Panc1 (cell line): ENCODE measurements around the gene GGPS1. TPM values are rescaled to one million over a fixed set of nuclear protein-coding genes. Genes with fewer than 3 reads are reported as not detected.
A peak's percentile ranks its signal among the peaks of the same experiment; 100 is the strongest.
"Not testable (repeated sequence)": the region's sequence is repeated elsewhere in the genome, so short reads cannot be mapped to it uniquely, and the experiment has no call there.

Experiments
- ATAC-seq: fragments of 200-7000 bp; cut with Tn5 transposase; 2 replicates; pipeline ENCODE4 v1.9.1; 2020; ENCODE audit warnings: mild to moderate bottlenecking, moderate library complexity
- BruUV-seq: library from RNA; stranded (reverse); fragments of 400-500 nt; replicated peaks from 2 replicates; lab custom pipeline; 2021; lab: Mats Ljungman, UMichigan
- CTCF ChIA-PET: fragments of 300-600 bp; sonication (Branson Sonifier 250); formaldehyde crosslinking; loops from one replicate; lab custom pipeline; 2022; ENCODE audit warnings: antibody characterized with exemption; lab: Charles Lee
- POLR2A ChIA-PET: fragments of 300-600 bp; sonication (Branson Sonifier 250); formaldehyde crosslinking; loops from one replicate; lab custom pipeline; 2022; ENCODE audit warnings: antibody characterized with exemption; lab: Charles Lee
- DNase-seq: peaks from one replicate; pipeline ENCODE4 v3.0.0-alpha.2; 2010; ENCODE audit warnings: low read depth, low spot score
- H3K27ac ChIP-seq: 2 replicates; pipeline ENCODE4 v1.5.1; 2011; ENCODE audit warnings: mild to moderate bottlenecking, low read length, inconsistent platforms
- H3K27me3 ChIP-seq: fragments of 200-500 bp; sonication (Bioruptor generic); 2 replicates; pipeline ENCODE4 v1.6.0; 2014; ENCODE audit warnings: low read length, inconsistent platforms; ENCODE audit not compliant: control insufficient read depth, insufficient read depth
- H3K36me3 ChIP-seq: fragments of 200-500 bp; sonication (Bioruptor generic); 2 replicates; pipeline ENCODE4 v1.5.1; 2014; ENCODE audit warnings: inconsistent platforms, mild to moderate bottlenecking, low read length, moderate library complexity; ENCODE audit not compliant: control insufficient read depth, insufficient read depth
- H3K4me1 ChIP-seq: 2 replicates; pipeline ENCODE4 v1.5.1; 2011; ENCODE audit warnings: inconsistent platforms, mild to moderate bottlenecking, low read length, moderate library complexity; ENCODE audit not compliant: control insufficient read depth, insufficient read depth
- H3K4me3 ChIP-seq, 2 experiments: 2 replicates each; pipeline ENCODE4 v1.5.1; 2011 to 2012; ENCODE audit warnings: low read depth in 2 of 2, low read length in 2 of 2, mild to moderate bottlenecking in 2 of 2, inconsistent platforms in 1 of 2, moderate library complexity in 1 of 2
- H3K9me3 ChIP-seq: fragments of 200-500 bp; sonication (Bioruptor generic); 2 replicates; pipeline ENCODE4 v1.5.1; 2014; ENCODE audit warnings: low read depth, mild to moderate bottlenecking, inconsistent platforms, low read length, moderate library complexity; ENCODE audit not compliant: control insufficient read depth, insufficient read depth
- POLR2AphosphoS5 ChIP-seq: IDR thresholded peaks from 2 replicates; pipeline ENCODE4 v1.6.1; 2012; ENCODE audit warnings: mild to moderate bottlenecking, low read depth, low read length, moderate library complexity
- REST ChIP-seq, 2 experiments: IDR thresholded peaks; 2 replicates each; pipeline ENCODE4 v1.6.1; 2011 to 2012; ENCODE audit warnings: low read depth in 2 of 2, control low read depth in 1 of 2, low read length in 1 of 2, mild to moderate bottlenecking in 1 of 2, moderate library complexity in 1 of 2; ENCODE audit not compliant: insufficient read depth in 1 of 2
- SIN3A ChIP-seq: IDR thresholded peaks from 2 replicates; pipeline ENCODE4 v1.6.1; 2012; ENCODE audit warnings: low read depth, mild to moderate bottlenecking, low read length, moderate library complexity, borderline replicate concordance; ENCODE audit not compliant: insufficient read depth
- TCF7L2 ChIP-seq: IDR thresholded peaks from 2 replicates; pipeline ENCODE4 v1.6.1; 2011; ENCODE audit warnings: mild to moderate bottlenecking, low read depth, low read length, inconsistent platforms
- in situ Hi-C: cut with HindIII; loops from 2 replicates; pipeline ENCODE4 v1.10.0; 2016; ENCODE audit warnings: low sequenced_read_pairs, low pct_unique_long_range_greater_than_20kb
- intact Hi-C: fragments of 100-400 bp; cut with micrococcal nuclease; formaldehyde crosslinking; loops from one replicate; pipeline ENCODE4 v1.10.0; 2022; ENCODE audit not compliant: unreplicated experiment
- total RNA-seq: library from RNA; stranded (reverse); gene quantifications from one replicate; pipeline ENCODE4 v1.2.1, GENCODE V29; 2021; ENCODE audit not compliant: unreplicated experiment

Gene GGPS1
- total RNA-seq, 1 experiment from 2014 or later, result 60.6 TPM

GRCh38 chr1:235357485-235358373 lies 29.4 kb downstream of the GGPS1 start:
- Histone ChIP-seq H3K27me3 (no peaks in the 10 kb centered on the region), H3K36me3 (no peaks in the 10 kb centered on the region), H3K4me1 (peaks cover 4% of the 10 kb centered on the region; the same call in 1 of the 2 replicates), H3K27ac (peak overlapping the region; percentile 36; the same call in 1 of the 2 replicates), H3K4me3 (no peak overlapping the region), H3K9me3 (no peaks in the 10 kb centered on the region)
- TF ChIP-seq REST (IDR thresholded peaks at IDR 0.05; ENCODE audit: insufficient read depth in 1 of 2, low read depth in 2 of 2, low read length in 1 of 2) (no peak), TCF7L2 (no peak), SIN3A (no peak), POLR2AphosphoS5 (no peak)
- CTCF ChIA-PET, result no interaction called here
- in situ Hi-C loops, result no loop called here
- ATAC-seq (peak; percentile 33; the same call in 1 of the 2 replicates), DNase-seq (no peak)
- POLR2A ChIA-PET, result interaction anchor here (0.6 to 0.7 kb wide), 2 partner anchors 12 to 14 kb away, joined by 5 to 6 read pairs; no protein-coding TSS in a partner anchor
- no TSS peak for BruUV-seq
- intact Hi-C loops, result no loop called here

GRCh38 chr1:235358899-235359298 lies 30.5 kb downstream of the GGPS1 start:
- intact Hi-C loops, result no loop called here
- ChIA-PET POLR2A (interaction anchor here (0.6 kb wide), 1 partner anchor 15 kb away, joined by 3 read pairs; no protein-coding TSS in a partner anchor), CTCF (no interaction called here)
- 0 out of 2 replicates have a peak, but pooled peaks have one; percentile 14 for ATAC-seq
- Histone ChIP-seq H3K4me3 (no peak overlapping the region), H3K4me1 (peaks cover 4% of the 10 kb centered on the region; the same call in 1 of the 2 replicates), H3K36me3 (no peaks in the 10 kb centered on the region), H3K9me3 (no peaks in the 10 kb centered on the region), H3K27me3 (no peaks in the 10 kb centered on the region), H3K27ac (no peak overlapping the region)
- DNase-seq, result no peak
- in situ Hi-C loops, result no loop called here
- no peak for TF ChIP-seq REST (IDR thresholded peaks at IDR 0.05; ENCODE audit: insufficient read depth in 1 of 2, low read depth in 2 of 2, low read length in 1 of 2)
- TF ChIP-seq POLR2AphosphoS5, result no peak
- no TSS peak for BruUV-seq

GRCh38 chr1:235364189-235364588 lies 35.8 kb downstream of the GGPS1 start:
- H3K27ac ChIP-seq, H3K4me3 ChIP-seq, H3K4me1 ChIP-seq, BruUV-seq, intact Hi-C loops, CTCF ChIA-PET, in situ Hi-C loops, H3K9me3 ChIP-seq, H3K36me3 ChIP-seq, H3K27me3 ChIP-seq, DNase-seq, ATAC-seq: not testable (repeated sequence)
- POLR2A ChIA-PET, result interaction anchor here (0.7 kb wide), 1 partner anchor 36 kb away, joined by 4 read pairs; no protein-coding TSS in a partner anchor
